Suppressor macrophage (primary cell): ENCODE data around the gene TIPRL.
"Not testable (repeated sequence)": the region's sequence is repeated elsewhere in the genome, so short reads cannot be mapped to it uniquely, and the experiment has no call there.

Source experiments
- DNase-seq, 4 experiments: peaks; one replicate each; pipeline ENCODE4 v3.0.0-alpha.2; 2020 to 2022

The TIPRL gene

DNA sequence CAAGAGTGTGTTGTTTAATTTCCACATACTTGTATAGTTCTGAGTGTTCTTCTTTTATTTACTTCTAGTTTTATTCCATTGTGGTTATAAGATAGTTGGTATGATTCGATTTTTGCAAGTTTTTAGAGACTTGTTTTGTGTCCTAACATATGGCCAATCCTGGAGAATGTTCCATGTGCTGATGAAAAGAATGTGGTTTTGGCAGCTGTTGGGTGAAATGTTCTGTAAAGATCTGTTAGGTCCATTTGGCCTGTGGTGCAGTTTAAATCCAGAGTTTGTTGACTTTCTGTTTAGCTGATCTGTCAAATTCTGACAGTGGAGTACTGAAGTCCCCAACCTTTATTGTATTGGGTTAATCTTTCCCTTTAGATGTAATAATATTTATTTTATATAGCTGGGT is 19.5 kb upstream of the TIPRL start:
- no peak for DNase-seq

DNA sequence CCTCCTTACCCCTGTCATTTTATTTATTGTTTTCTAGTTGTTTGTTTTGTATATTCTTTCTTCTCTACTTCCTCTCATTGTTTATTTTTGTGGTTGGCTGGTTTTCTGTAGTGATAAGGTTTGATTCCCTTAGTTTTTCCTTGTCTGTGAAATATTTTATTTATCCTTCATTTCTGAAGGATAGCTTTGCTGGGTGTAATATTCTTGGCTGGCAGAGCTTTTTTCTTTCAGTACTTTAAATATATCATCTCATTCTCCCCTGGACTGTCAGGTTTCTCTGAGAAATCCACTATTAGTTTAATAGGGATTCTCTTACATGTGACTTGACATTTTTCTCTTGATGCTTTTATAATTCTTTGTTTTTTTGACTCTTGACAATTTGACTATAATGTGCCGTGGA is 18.8 kb upstream of the TIPRL start:
- DNase-seq, result no peak

GRCh38 chr1:168161459-168161858 is 17.3 kb upstream of the TIPRL start:
- no peak for DNase-seq

- DNase-seq, result peak; percentile 33 to 57 (median 45)
These were observed 15.1 kb upstream of the TIPRL start for GRCh38 chr1:168163670-168164069.

DNA sequence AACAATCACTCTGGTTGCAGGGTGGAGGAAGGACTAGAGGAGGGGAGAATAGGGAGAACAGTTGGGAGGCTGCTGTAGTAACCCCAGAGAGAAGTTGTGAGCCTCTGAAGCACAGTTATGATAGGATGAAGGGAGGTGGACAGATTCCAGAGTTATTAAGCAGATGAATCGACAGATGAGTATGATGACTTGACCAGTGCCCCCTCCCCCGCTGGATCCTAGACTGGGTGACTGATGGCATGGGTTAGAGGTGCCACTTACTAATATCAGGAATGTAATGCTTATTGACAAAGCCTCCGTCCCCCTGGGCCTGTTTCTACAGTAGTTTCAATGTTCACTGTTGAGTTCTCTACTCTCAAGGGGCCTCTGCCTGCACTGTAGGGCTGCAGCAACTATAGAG is 14.0 kb upstream of the TIPRL start:
- DNase-seq, result no peak

DNA sequence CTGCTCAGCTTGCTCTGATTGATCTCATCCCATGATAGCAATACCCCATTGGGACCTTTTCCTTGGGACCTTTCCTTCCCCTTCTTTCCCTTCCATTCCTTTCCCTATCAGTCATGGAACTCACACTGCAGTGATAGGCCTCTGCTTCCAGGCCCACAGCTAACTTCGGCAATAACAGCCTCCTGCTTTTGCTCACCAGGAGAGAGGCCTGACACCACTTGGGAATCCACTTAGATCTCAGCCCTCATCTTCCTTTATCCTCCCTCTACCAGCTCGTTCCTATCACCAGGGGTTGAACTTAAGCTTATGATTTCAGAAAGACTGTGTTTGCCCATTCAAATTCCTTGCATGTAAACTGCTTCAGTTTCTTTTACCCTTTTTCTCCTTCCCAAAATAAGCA is 11.0 kb upstream of the TIPRL start:
- DNase-seq, result no peak

GRCh38 chr1:168170564-168171508 is 7.9 kb upstream of the TIPRL start:
- DNase-seq, result no peak

DNA sequence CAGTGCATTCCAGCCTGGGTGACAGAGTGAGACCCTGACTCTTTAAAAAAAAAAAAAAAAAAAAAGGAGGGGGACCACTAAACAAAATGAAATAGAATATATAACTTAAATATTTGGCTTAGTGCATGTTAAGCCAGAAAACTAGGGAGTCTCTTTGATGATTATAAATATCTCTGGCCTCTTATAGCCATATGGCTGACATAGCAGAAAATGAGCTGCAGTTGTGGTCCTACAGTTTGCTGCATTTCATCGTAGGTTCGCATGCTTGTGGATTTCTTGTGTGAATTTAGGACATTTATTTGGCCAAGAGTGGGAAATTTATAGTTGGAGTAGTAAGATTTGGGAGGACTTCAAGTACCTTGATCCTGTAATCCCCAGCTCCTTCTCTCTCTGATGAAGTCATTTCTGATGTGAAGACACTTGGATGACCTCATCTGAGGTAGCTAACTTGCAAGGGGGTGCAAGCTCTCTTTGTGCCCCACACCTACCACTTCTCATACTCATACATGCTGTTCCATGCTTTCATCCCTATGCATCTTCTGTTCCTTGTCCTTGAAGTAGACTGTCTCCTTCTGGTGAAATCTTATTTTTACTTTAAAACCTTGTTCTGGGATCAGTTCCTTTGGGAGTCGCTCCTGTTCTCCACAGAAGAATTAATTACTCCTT is 6.4 kb upstream of the TIPRL start:
- no peak for DNase-seq

DNA sequence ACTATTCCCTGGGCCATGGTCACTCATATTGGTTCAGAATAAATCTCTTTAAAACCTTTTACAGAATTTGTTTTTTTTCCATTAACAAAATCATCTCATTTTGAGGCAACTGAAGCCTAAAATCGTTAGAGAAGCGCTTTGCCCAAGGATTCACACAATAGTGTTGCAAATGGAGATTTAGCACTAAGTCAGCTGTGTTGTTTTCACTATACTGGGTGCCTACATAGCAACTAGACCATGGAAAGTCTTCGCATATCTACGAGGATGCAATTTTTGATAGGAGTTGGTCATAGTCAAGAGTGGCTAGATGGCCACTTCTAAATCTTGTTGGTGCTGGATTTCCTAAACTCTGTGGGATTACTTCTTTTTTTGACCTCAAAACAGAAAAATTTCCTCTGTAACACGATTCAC is 530 bp upstream of the TIPRL start:
- no peak for DNase-seq

GRCh38 chr1:168179438-168180147 is 831 bp downstream of the TIPRL start:
- DNase-seq, result peak in 1 of 4 experiments; percentile 3

GRCh38 chr1:168180148-168180524 is 1.4 kb downstream of the TIPRL start:
- no peak for DNase-seq

DNA sequence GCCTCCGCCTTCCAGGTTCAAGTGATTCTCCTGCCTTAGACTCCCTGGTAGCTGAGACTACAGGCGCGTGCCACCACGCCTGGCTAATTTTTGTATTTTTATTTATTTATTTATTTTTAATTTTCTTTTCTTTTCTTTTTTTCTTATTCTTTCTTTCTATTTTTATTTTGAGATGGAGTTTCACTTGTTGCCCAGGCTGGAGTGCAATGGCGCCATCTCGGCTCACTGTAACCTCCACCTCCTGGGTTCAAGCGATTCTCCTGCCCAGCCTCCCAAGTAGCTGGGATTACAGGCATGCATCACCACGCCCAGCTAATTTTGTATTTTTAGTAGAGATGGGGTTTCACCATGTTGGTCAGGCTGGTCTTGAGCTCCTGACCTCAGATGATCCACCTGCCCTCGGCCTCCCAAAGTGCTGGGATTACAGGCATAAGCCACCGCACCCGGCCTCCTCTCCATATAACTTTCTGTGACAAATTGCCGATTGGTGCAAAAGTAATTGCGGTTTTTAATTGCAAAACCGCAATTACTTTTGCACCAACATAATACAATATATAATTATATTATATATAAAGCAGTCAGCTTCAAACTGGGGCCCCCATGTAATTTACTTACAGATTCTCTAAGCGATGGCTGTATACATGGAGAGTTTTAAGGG is 2.4 kb downstream of the TIPRL start:
- not testable (repeated sequence) for DNase-seq

- DNase-seq, result no peak
These were observed 8.4 kb downstream of the TIPRL start for GRCh38 chr1:168187177-168187576.

GRCh38 chr1:168190403-168190802 is 11.6 kb downstream of the TIPRL start:
- no peak for DNase-seq

DNA sequence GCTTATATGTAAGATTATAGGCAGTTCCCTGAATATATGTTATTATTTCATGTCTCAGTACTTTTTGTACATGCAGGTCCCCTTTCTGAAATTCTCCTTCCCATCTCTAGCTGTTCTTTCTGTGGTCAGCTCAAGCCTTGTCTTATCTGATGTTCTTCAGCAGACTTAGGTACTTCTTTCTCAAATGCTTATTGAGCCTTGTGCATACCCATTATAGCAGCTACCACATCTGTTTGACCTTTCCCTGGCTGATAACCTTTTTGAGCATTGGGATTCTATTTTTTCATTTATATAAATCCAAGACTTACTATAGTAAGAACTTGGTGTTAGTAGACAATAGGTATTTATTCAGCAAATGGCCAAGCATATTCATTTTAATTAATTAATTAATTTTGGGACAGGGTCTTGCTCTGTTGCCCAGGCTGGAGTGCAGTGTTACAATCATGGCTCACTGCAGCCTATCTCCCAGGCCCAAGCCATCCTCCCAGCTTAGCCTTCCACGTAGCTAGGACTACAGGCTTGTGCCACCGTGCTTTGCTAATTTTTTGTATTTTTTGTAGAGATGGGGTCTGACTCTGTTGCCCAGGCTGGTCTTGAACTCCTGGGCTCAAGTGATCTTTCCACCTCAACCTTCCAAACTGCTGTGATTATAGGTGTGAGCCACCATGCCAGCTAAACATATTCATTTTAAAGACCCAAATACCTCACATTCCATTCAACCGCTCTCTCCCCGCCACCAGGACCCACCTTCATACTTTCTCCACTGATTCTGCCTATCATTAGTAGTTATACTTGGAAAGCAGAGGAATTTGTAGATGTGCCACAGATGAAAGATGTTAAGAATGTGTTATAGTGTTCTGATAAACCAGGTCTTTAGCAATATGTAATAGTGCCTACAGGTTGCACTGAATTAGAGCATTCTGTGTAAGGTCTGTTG is 16.7 kb downstream of the TIPRL start:
- no peak for DNase-seq

- no peak for DNase-seq
These were observed 20.3 kb downstream of the TIPRL start for GRCh38 chr1:168199056-168199455.

DNA sequence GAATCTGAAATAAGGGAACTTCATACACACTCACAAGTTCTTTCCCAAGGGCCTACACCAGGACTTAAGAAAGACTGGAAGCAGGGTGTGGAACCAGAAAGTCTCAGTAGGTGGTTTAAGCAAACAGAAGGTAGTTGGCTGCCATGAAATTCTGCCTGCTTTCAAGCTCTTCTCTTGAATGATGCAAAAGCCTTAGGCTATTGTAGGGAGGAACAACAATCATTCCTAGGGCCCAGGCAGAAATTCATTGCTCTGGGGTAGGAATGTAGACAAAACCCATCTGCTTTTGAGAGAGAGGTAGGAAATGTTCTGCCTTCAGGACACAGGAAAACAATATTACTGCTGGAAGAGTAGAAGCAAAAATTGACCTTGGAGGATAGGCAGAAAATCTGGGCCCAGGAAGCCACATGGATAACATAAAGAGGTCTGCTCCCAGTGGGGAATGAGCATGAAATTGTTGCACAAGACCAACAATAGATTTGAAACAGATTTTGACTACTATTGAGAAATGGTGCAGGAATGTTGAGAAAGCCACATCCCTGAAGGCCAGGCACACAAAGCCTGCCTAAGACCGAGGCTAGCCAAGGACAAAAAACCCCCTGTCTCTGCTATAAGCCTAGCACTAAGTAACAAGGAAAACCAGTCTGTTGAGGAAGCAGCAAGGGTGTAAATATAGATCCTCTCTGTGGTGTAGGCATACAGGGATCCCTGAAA is 24.3 kb downstream of the TIPRL start:
- peak in 1 of 4 experiments; percentile 9 for DNase-seq

GRCh38 chr1:168206111-168206510 is 27.3 kb downstream of the TIPRL start:
- no peak for DNase-seq

- not testable (repeated sequence) for DNase-seq
These were observed 28.9 kb downstream of the TIPRL start for GRCh38 chr1:168207673-168208072.

DNA sequence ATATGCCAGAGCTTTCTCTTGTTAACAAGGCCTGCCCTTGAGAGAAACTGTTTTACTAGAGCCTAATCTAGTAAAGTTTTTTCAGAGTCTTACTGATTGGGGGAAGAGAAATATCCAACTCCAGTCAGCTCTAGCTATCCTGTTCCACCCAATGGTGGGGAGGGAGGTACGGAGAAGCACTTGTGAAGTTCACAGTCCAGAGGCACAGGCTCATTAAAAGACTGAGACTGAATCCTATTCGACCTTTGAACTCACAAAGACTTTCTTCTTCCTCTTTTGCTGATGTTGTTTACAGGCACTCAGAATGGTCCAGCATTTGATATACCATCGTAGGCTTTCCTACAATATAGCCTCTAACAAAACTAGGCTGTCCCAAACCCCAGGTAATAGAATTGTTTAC is 31.6 kb downstream of the TIPRL start:
- no peak for DNase-seq

DNA sequence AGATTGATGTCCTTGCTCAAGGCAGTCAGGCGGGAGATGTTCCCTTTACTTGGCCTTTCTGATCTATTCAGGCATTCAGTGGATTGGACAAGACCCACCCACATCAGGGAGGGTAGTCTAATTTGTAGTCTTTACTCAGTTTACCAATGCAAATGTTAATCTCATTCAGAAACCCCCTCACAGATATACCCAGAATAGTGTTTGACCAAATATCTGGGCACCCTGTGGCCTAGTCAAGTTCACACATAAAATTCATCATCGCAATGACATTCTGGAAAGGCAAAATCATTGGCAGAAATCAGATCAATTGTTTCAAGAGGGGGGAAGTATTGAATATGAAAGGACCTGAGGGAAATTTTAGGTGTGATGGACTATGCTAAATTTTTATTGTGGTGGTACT is 34.6 kb downstream of the TIPRL start:
- no peak for DNase-seq
